ENCODE data around the gene BPIFB3. TPM values are rescaled to one million over a fixed set of nuclear protein-coding genes. Genes with fewer than 3 reads are reported as not detected.

The BPIFB3 gene
- total RNA-seq, 1 experiment from 2014 or later: not detected

DNA sequence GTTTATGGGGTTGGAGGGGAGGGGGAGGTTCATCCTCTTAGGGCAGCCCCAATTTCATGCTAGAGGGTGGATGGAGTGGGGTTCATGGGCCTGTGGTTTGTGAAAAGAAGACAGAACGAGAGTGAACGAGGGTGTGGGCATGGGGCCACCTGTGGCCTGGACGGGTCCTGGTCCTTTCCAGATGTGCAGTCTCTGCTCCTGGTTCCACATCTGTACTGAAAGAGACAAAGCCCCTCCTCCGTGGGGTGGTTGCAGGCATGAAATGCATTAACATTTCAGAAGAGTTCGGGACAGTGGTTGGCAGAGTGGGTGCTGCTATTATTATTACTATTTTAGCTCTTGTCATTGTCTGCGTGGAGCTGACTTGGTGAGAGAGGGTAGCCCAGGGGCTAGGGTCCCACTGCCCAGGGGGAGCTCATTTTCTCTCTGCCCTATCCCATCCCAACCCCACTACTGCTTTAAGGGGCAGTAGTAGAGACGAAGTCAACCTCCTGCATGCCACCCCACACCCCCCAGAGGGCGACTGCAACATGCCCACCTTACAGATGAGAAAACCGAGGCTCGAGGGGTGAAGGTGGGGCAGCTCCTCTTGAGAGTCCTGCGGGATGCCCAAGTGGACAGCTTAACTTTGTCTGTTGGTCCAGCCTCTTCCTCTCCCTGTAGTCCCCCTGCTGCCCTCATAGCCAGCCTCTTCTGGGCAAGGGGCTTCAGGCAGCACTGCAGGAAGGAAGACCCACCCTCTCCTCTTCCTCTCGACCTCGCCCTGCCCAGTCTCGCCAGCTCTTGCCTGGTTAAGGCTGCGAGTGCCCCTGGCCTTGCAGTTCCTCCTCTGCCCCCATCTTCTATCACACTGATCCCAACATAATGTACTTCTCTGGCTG lies 37.8 kb upstream of the BPIFB3 start:
- Histone ChIP-seq H3K4me3 (ENCODE audit: low read depth in 2 of 2, low read length in 2 of 2) (no peak overlapping the region), H3K4me1 (ENCODE audit: control insufficient read depth, insufficient read depth, low read length) (no peaks in the 10 kb centered on the region), H3K36me3 (ENCODE audit: control insufficient read depth, insufficient read depth, low read length) (no peaks in the 10 kb centered on the region), H3K27ac (ENCODE audit: low read length) (no peak overlapping the region), H3K9me3 (ENCODE audit: control insufficient read depth, insufficient read depth, low read depth, low read length) (no peaks in the 10 kb centered on the region), H3K27me3 (ENCODE audit: control insufficient read depth, insufficient read depth, low read length) (no peaks in the 10 kb centered on the region)
- DNase-seq (ENCODE audit: low read depth, low spot score) (no peak), ATAC-seq (no peak)
- ChIA-PET POLR2A (no interaction called here), CTCF (interaction anchor here (1.2 kb wide), 1 partner anchor 11 kb away, joined by 4 read pairs; no protein-coding TSS in a partner anchor)
- BruUV-seq (replicated peaks): no TSS peak
- intact Hi-C loops (cut with micrococcal nuclease; ENCODE audit: unreplicated experiment): no loop called here
- in situ Hi-C loops (cut with HindIII; ENCODE audit: low pct_unique_long_range_greater_than_20kb, low sequenced_read_pairs): no loop called here
- TF ChIP-seq, protein P1, sequence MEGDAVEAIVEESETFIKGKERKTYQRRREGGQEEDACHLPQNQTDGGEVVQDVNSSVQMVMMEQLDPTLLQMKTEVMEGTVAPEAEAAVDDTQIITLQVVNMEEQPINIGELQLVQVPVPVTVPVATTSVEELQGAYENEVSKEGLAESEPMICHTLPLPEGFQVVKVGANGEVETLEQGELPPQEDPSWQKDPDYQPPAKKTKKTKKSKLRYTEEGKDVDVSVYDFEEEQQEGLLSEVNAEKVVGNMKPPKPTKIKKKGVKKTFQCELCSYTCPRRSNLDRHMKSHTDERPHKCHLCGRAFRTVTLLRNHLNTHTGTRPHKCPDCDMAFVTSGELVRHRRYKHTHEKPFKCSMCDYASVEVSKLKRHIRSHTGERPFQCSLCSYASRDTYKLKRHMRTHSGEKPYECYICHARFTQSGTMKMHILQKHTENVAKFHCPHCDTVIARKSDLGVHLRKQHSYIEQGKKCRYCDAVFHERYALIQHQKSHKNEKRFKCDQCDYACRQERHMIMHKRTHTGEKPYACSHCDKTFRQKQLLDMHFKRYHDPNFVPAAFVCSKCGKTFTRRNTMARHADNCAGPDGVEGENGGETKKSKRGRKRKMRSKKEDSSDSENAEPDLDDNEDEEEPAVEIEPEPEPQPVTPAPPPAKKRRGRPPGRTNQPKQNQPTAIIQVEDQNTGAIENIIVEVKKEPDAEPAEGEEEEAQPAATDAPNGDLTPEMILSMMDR (IDR thresholded peaks at IDR 0.05): no peak
- TF ChIP-seq SIN3A (IDR thresholded peaks at IDR 0.05; ENCODE audit: borderline replicate concordance, insufficient read depth, low read depth, low read length) (no peak), POLR2AphosphoS5 (IDR thresholded peaks at IDR 0.05; ENCODE audit: low read depth, low read length) (no peak), TCF7L2 (IDR thresholded peaks at IDR 0.05; ENCODE audit: low read depth, low read length) (no peak)
- TF ChIP-seq, protein P2, sequence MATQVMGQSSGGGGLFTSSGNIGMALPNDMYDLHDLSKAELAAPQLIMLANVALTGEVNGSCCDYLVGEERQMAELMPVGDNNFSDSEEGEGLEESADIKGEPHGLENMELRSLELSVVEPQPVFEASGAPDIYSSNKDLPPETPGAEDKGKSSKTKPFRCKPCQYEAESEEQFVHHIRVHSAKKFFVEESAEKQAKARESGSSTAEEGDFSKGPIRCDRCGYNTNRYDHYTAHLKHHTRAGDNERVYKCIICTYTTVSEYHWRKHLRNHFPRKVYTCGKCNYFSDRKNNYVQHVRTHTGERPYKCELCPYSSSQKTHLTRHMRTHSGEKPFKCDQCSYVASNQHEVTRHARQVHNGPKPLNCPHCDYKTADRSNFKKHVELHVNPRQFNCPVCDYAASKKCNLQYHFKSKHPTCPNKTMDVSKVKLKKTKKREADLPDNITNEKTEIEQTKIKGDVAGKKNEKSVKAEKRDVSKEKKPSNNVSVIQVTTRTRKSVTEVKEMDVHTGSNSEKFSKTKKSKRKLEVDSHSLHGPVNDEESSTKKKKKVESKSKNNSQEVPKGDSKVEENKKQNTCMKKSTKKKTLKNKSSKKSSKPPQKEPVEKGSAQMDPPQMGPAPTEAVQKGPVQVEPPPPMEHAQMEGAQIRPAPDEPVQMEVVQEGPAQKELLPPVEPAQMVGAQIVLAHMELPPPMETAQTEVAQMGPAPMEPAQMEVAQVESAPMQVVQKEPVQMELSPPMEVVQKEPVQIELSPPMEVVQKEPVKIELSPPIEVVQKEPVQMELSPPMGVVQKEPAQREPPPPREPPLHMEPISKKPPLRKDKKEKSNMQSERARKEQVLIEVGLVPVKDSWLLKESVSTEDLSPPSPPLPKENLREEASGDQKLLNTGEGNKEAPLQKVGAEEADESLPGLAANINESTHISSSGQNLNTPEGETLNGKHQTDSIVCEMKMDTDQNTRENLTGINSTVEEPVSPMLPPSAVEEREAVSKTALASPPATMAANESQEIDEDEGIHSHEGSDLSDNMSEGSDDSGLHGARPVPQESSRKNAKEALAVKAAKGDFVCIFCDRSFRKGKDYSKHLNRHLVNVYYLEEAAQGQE (IDR thresholded peaks at IDR 0.05; ENCODE audit: insufficient read depth in 1 of 2, low read depth in 2 of 2, low read length in 1 of 2): no peak

DNA sequence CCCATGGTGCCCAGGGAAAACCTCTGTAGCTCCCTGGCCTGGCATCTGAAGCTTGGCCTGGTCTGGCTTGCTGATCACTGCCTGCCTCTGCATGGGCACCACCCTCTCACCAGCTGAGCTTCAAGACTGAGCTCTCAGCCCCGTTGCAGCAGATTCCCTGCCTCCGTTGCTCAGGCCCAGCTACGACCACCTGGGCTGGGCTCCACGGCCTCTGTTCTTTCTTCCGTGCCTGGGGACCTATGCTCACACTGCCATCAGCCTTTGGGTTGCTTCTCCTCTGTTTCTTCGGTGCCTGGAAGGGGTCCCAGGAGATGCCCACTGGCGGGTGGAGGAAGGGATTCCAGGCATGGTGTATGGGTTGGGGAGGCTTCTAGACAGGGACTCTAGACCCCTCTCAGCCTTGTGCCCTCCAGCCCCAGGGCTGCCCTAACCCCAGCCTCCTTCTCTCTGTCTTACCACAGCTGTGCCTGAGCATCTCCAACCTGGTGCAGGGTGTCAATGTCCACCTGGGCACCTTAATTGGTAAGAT lies 37.1 kb upstream of the BPIFB3 start:
- Histone ChIP-seq H3K9me3 (ENCODE audit: control insufficient read depth, insufficient read depth, low read depth, low read length) (no peaks in the 10 kb centered on the region), H3K27ac (ENCODE audit: low read length) (no peak overlapping the region), H3K36me3 (ENCODE audit: control insufficient read depth, insufficient read depth, low read length) (no peaks in the 10 kb centered on the region), H3K4me1 (ENCODE audit: control insufficient read depth, insufficient read depth, low read length) (no peaks in the 10 kb centered on the region), H3K27me3 (ENCODE audit: control insufficient read depth, insufficient read depth, low read length) (no peaks in the 10 kb centered on the region), H3K4me3 (ENCODE audit: low read depth in 2 of 2, low read length in 2 of 2) (no peak overlapping the region)
- TF ChIP-seq, protein P1 (IDR thresholded peaks at IDR 0.05): no peak
- TF ChIP-seq, protein P2 (IDR thresholded peaks at IDR 0.05; ENCODE audit: insufficient read depth in 1 of 2, low read depth in 2 of 2, low read length in 1 of 2): no peak
- TF ChIP-seq POLR2AphosphoS5 (IDR thresholded peaks at IDR 0.05; ENCODE audit: low read depth, low read length) (no peak), SIN3A (IDR thresholded peaks at IDR 0.05; ENCODE audit: borderline replicate concordance, insufficient read depth, low read depth, low read length) (no peak), TCF7L2 (IDR thresholded peaks at IDR 0.05; ENCODE audit: low read depth, low read length) (no peak)
- ChIA-PET CTCF (interaction anchor here (1.2 kb wide), 1 partner anchor 12 kb away, joined by 4 read pairs; no protein-coding TSS in a partner anchor), POLR2A (no interaction called here)
- in situ Hi-C loops (cut with HindIII; ENCODE audit: low pct_unique_long_range_greater_than_20kb, low sequenced_read_pairs): no loop called here
- DNase-seq (ENCODE audit: low read depth, low spot score) (no peak), ATAC-seq (no peak)
- no TSS peak for BruUV-seq (replicated peaks)
- intact Hi-C loops (cut with micrococcal nuclease; ENCODE audit: unreplicated experiment): no loop called here

All from Panc1 (cell line).